GM12801 (cell line): ENCODE results near the gene FAM187B.

ENCODE experiments used
- TF ChIP-seq, protein P1 (sequence below): IDR thresholded peaks from one replicate; pipeline ENCODE4 v1.5.1; 2011; ENCODE audit warnings: control low read depth; ENCODE audit not compliant: insufficient read length; ENCODE audit errors: extremely low read depth

FAM187B gene

DNA sequence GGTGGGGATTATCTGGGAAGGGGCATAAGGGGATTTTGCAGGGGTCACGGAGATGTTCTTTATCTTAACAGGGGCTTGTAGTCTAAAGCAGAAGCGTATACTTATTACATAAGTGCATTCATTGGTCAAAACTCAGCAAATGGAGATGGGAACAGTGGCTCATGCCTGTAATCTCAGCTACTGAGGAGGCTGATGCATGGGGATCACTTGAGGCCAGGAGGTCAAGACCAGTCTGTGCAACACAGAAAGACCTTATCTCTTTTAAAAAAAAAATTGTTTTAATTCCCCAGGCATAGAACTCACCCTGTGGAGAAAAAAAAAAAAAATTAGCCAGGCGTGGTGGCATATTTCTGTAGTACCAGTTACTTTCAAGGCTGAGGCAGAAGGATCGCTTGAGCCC is 18.9 kb downstream of the FAM187B start:
- TF ChIP-seq, protein P1, sequence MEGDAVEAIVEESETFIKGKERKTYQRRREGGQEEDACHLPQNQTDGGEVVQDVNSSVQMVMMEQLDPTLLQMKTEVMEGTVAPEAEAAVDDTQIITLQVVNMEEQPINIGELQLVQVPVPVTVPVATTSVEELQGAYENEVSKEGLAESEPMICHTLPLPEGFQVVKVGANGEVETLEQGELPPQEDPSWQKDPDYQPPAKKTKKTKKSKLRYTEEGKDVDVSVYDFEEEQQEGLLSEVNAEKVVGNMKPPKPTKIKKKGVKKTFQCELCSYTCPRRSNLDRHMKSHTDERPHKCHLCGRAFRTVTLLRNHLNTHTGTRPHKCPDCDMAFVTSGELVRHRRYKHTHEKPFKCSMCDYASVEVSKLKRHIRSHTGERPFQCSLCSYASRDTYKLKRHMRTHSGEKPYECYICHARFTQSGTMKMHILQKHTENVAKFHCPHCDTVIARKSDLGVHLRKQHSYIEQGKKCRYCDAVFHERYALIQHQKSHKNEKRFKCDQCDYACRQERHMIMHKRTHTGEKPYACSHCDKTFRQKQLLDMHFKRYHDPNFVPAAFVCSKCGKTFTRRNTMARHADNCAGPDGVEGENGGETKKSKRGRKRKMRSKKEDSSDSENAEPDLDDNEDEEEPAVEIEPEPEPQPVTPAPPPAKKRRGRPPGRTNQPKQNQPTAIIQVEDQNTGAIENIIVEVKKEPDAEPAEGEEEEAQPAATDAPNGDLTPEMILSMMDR: no peak

DNA sequence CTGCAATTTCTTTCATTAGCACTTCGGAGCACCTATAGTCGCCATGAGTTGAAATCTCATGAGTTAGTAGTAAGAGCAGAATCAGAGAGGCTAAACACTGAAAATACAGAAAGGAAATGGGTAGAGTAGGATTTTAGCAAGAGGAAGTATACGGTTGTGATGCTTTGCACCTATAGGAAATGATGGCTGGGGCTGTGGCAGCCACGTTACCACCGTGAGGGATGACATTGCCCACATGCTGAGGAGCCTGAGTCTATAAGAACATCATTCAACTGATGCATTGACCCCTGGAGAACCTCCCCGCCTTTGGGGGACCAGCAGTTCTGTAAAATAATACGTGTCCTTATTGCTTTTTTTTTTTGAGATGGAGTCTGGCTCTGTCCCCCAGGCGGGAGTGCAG is 20.4 kb downstream of the FAM187B start:
- TF ChIP-seq, protein P1: no peak

DNA sequence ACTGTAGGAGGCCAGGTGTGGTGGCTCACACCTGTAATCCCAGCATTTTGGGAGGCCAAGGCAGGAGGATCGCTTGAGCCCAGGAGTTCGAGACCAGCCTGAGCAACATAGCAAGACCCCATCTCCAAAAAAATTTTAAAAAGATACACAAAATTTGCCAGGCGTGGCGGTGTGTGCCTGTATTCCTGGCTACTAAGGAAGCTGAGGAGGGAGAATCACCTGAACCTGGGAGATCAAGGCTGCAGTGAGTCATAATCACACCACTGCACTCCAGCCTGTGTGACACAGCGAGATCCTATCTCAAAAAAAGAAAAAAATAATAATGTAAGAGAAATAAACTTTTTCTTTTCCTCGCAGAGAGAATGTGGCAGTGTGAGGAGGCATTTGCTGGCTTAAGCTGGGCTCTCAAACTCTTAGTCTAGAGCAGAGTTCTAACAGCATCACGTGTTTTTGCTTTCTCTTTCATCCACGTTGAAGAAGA is 21.1 kb downstream of the FAM187B start:
- TF ChIP-seq, protein P1: no peak

DNA sequence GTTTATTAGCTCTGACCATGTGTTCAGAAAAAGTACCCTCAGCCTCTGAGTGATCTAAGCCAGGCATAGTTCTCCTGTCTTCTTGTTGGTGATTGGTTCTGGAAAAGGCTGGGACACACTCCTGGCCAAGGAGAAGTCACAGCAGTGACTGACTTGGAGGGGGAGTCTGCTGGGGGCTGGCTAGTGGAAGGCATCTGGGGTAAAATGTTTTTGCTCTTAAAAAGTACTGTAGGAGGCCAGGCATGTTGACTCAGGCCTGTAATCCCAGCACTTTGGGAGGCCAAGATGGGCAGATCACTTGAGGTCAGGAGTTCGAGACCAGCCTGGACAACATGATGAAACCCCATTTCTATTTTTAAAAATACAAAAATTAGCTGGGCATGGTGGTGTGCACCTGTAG is 21.7 kb downstream of the FAM187B start:
- TF ChIP-seq, protein P1: no peak

DNA sequence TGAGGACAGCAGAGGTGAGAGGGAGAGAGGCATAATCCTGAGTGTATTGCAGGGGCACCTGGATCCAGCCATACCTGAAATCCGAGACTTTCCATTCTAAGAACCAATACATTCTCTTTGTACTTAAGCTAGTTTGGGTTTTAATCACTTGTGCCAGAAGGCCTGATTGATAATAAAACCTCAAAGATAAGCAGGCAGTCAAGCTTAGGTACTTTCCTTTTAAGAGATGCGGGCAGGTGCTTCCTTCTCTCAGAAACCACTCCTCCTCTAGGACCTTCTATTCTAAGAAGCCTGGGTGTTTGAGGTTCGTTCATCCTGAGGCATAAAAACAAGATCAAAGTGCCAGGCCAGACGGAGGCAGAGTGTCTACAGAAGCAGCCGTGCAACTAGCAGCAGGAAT is 22.2 kb downstream of the FAM187B start:
- TF ChIP-seq, protein P1: no peak

DNA sequence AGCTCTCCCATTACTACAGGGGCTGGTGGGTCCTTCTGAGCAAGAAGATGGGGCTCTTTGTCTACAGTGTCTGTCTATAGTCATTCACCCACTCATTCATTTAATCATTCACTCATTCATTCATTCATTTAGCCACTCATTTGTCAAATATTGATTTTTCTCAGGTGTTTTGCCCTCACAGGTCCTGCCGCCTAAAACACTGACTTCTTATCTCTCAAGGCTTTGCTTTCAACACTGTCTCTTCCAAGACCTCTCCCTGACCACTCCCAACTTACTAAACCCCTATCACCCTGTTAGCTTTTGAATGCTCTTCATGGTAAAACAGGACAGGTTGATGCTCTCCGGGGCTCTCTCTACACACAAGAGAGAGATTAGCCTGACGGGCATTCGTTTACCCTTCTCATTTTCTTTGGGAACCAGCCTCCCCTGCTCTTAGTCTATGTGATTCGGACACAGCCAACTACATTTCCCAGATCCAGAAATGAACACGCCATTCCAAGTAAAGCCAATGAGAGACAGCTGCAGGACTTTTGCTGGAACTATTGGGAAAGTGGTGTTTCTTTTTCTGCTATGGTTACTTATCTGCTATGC is 22.7 kb downstream of the FAM187B start:
- TF ChIP-seq, protein P1: no peak

DNA sequence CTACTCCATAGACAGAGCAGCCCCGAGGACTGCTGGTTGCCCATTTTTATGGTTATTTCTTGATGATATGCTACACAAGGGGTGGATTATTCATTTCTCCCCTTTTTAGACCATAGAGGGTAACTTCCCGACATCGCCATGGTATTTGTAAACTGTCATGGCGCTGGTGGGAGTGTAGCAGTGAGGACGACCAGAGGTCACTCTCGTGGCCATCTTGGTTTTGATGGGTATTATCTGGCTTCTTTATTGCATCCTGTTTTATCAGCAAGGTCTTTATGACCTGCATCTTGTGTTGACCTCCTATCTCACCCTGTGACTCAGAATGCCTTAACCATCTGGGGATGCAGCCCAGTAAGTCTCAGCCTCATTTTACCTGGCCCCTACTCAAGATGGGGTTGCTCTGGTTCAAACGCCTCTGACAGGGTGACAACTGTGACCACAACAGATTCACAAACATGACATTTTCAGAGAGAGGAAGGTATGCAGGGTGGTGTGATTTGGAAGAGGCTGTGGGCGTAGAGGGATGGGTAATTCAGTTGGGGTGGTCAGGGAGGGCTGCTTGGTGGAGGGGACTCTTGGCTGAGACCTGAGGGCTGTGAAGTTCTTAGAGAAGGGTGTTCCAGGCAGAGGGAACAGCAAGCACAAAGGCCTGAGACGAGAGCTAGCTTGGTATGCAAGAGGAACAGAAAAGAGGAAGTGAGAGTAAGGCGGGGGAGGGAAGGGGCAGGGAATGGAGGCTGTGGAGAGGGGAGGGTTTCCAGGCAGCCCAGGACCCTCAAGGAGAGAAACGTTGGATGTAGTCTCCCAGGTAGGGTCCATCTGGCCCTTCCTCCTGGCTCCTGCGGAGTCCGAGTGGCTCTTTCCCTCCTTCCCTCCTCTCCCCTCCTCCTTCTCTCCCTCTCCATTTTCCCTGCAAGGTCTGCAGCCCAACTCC is 23.5 kb downstream of the FAM187B start:
- TF ChIP-seq, protein P1: no peak
